Measurements from ENCODE around the gene MSMP. TPM values are rescaled to one million over a fixed set of nuclear protein-coding genes. Genes with fewer than 3 reads are reported as not detected.

Gene MSMP
- total and polyA plus RNA-seq, 2 donors (not counting 1 experiment from before 2014, with no cell fraction given): not detected

GRCh38 chr9:35771943-35772342 is 17.9 kb upstream of the MSMP start:
- peaks cover 11% of the 10 kb centered on the region for H3K27me3 ChIP-seq (ENCODE audit: control insufficient read depth, insufficient read depth, low read length)
- no peaks in the 10 kb centered on the region for H3K79me2 ChIP-seq (ENCODE audit: control insufficient read depth, insufficient read depth, low read length)
- TF ChIP-seq, protein P1, sequence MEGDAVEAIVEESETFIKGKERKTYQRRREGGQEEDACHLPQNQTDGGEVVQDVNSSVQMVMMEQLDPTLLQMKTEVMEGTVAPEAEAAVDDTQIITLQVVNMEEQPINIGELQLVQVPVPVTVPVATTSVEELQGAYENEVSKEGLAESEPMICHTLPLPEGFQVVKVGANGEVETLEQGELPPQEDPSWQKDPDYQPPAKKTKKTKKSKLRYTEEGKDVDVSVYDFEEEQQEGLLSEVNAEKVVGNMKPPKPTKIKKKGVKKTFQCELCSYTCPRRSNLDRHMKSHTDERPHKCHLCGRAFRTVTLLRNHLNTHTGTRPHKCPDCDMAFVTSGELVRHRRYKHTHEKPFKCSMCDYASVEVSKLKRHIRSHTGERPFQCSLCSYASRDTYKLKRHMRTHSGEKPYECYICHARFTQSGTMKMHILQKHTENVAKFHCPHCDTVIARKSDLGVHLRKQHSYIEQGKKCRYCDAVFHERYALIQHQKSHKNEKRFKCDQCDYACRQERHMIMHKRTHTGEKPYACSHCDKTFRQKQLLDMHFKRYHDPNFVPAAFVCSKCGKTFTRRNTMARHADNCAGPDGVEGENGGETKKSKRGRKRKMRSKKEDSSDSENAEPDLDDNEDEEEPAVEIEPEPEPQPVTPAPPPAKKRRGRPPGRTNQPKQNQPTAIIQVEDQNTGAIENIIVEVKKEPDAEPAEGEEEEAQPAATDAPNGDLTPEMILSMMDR (conservative IDR thresholded peaks at IDR 0.05 in 1 of 2, IDR thresholded peaks at IDR 0.05 in 1 of 2; ENCODE audit: low read depth in 1 of 2, low read length in 2 of 2): no peak
- TF ChIP-seq EZH2 (IDR thresholded peaks at IDR 0.05; ENCODE audit: low read length, missing control alignments): no peak
- no peak for DNase-seq (ENCODE audit: low read depth in 2 of 2)
- no peak overlapping the region for H3K4me2 ChIP-seq (ENCODE audit: extremely low read depth, insufficient read depth, low read length)
- no peaks in the 10 kb centered on the region for H3K9me3 ChIP-seq (ENCODE audit: control insufficient read depth, insufficient read depth, low read depth, low read length)
- H3K4me3 ChIP-seq (replicated peaks in 1 of 4; ENCODE audit: control extremely low read depth in 1 of 4, insufficient read depth in 1 of 4, low read depth in 3 of 4, low read length in 4 of 4): no peak overlapping the region
- no peak overlapping the region for H3K9ac ChIP-seq (ENCODE audit: insufficient read depth, low read length)
- H4K20me1 ChIP-seq (ENCODE audit: control insufficient read depth, extremely low read depth, insufficient read depth, low read length): no peaks in the 10 kb centered on the region
- no peak overlapping the region for H2AFZ ChIP-seq (ENCODE audit: low read length)
- H3K4me1 ChIP-seq (ENCODE audit: control insufficient read depth, extremely low read depth, insufficient read depth, low read length): no peaks in the 10 kb centered on the region
- H3K27ac ChIP-seq (ENCODE audit: insufficient read depth, low read length): no peak overlapping the region
- H3K36me3 ChIP-seq (ENCODE audit: control insufficient read depth, insufficient read depth, low read length): no peaks in the 10 kb centered on the region

GRCh38 chr9:35771534-35771933 is 17.5 kb upstream of the MSMP start:
- TF ChIP-seq, protein P1 (conservative IDR thresholded peaks at IDR 0.05 in 1 of 2, IDR thresholded peaks at IDR 0.05 in 1 of 2; ENCODE audit: low read depth in 1 of 2, low read length in 2 of 2): no peak
- TF ChIP-seq EZH2 (IDR thresholded peaks at IDR 0.05; ENCODE audit: low read length, missing control alignments): no peak
- no peak overlapping the region for H2AFZ ChIP-seq (ENCODE audit: low read length)
- no peaks in the 10 kb centered on the region for H3K79me2 ChIP-seq (ENCODE audit: control insufficient read depth, insufficient read depth, low read length)
- H3K9me3 ChIP-seq (ENCODE audit: control insufficient read depth, insufficient read depth, low read depth, low read length): no peaks in the 10 kb centered on the region
- DNase-seq (ENCODE audit: low read depth in 2 of 2): peak in 1 of 2 donors; percentile 65
- no peaks in the 10 kb centered on the region for H4K20me1 ChIP-seq (ENCODE audit: control insufficient read depth, extremely low read depth, insufficient read depth, low read length)
- no peak overlapping the region for H3K4me2 ChIP-seq (ENCODE audit: extremely low read depth, insufficient read depth, low read length)
- no peaks in the 10 kb centered on the region for H3K36me3 ChIP-seq (ENCODE audit: control insufficient read depth, insufficient read depth, low read length)
- H3K4me3 ChIP-seq (replicated peaks in 1 of 4; ENCODE audit: control extremely low read depth in 1 of 4, insufficient read depth in 1 of 4, low read depth in 3 of 4, low read length in 4 of 4): no peak overlapping the region
- H3K9ac ChIP-seq (ENCODE audit: insufficient read depth, low read length): no peak overlapping the region
- no peak overlapping the region for H3K27ac ChIP-seq (ENCODE audit: insufficient read depth, low read length)
- H3K27me3 ChIP-seq (ENCODE audit: control insufficient read depth, insufficient read depth, low read length): peaks cover 11% of the 10 kb centered on the region
- no peaks in the 10 kb centered on the region for H3K4me1 ChIP-seq (ENCODE audit: control insufficient read depth, extremely low read depth, insufficient read depth, low read length)

DNA sequence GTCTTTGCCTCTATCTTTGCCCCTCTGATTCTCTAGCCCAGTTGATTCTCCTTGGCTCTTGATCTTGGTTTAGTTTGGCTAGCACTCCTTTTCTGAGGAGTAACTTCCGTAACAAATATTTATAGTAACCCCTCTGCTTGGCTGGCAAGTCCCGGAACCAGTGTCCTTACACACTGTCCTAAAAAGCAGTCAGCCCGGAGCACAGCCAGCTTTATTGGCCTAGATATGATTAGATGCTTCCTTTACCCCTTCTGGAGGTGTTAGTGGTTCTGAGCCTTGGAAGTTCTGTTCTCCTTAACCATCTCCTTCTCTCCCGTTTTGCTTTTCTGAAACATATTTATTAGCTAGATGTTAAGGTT is 17.0 kb upstream of the MSMP start:
- Histone ChIP-seq H2AFZ (ENCODE audit: low read length) (no peak overlapping the region), H3K4me3 (replicated peaks in 1 of 4; ENCODE audit: control extremely low read depth in 1 of 4, insufficient read depth in 1 of 4, low read depth in 3 of 4, low read length in 4 of 4) (no peak overlapping the region), H3K9ac (ENCODE audit: insufficient read depth, low read length) (no peak overlapping the region), H3K9me3 (ENCODE audit: control insufficient read depth, insufficient read depth, low read depth, low read length) (no peaks in the 10 kb centered on the region), H3K27ac (ENCODE audit: insufficient read depth, low read length) (no peak overlapping the region), H3K79me2 (ENCODE audit: control insufficient read depth, insufficient read depth, low read length) (no peaks in the 10 kb centered on the region), H3K4me1 (ENCODE audit: control insufficient read depth, extremely low read depth, insufficient read depth, low read length) (no peaks in the 10 kb centered on the region), H4K20me1 (ENCODE audit: control insufficient read depth, extremely low read depth, insufficient read depth, low read length) (no peaks in the 10 kb centered on the region), H3K4me2 (ENCODE audit: extremely low read depth, insufficient read depth, low read length) (no peak overlapping the region), H3K36me3 (ENCODE audit: control insufficient read depth, insufficient read depth, low read length) (no peaks in the 10 kb centered on the region), H3K27me3 (ENCODE audit: control insufficient read depth, insufficient read depth, low read length) (peaks cover 11% of the 10 kb centered on the region)
- TF ChIP-seq, protein P1 (conservative IDR thresholded peaks at IDR 0.05 in 1 of 2, IDR thresholded peaks at IDR 0.05 in 1 of 2; ENCODE audit: low read depth in 1 of 2, low read length in 2 of 2): no peak
- TF ChIP-seq EZH2 (IDR thresholded peaks at IDR 0.05; ENCODE audit: low read length, missing control alignments): no peak
- DNase-seq (ENCODE audit: low read depth in 2 of 2): no peak
